ENCODE data around the gene HS6ST1. TPM values are rescaled to one million over a fixed set of nuclear protein-coding genes. Genes with fewer than 3 reads are reported as not detected.

Gene HS6ST1
- total RNA-seq, 2 experiments from 2014 or later: 16.1 to 17.4 TPM

GRCh38 chr2:128357506-128358370 lies 39.1 kb upstream of the HS6ST1 start:
- no peak overlapping the region for H3K27ac Mint-ChIP-seq
- no peaks in the 10 kb centered on the region for H3K4me1 Mint-ChIP-seq
- H3K4me3 Mint-ChIP-seq: no peak overlapping the region
- H3K27me3 Mint-ChIP-seq: no peaks in the 10 kb centered on the region
- no peak for DNase-seq
- H3K36me3 Mint-ChIP-seq: no peaks in the 10 kb centered on the region
- no peaks in the 10 kb centered on the region for H3K9me3 Mint-ChIP-seq

- Mint-ChIP-seq H3K27me3 (no peaks in the 10 kb centered on the region), H3K9me3 (peaks cover 5% of the 10 kb centered on the region), H3K4me1 (no peaks in the 10 kb centered on the region), H3K27ac (no peak overlapping the region), H3K4me3 (no peak overlapping the region), H3K36me3 (no peaks in the 10 kb centered on the region)
- no peak for DNase-seq
Observed at GRCh38 chr2:128356127-128356526, 37.5 kb upstream of the HS6ST1 start.

- H3K4me3 Mint-ChIP-seq: no peak overlapping the region
- no peaks in the 10 kb centered on the region for H3K4me1 Mint-ChIP-seq
- H3K36me3 Mint-ChIP-seq: no peaks in the 10 kb centered on the region
- no peak overlapping the region for H3K27ac Mint-ChIP-seq
- DNase-seq: no peak
- no peaks in the 10 kb centered on the region for H3K27me3 Mint-ChIP-seq
- H3K9me3 Mint-ChIP-seq: peaks cover 6% of the 10 kb centered on the region
Observed at GRCh38 chr2:128354726-128355470, 36.2 kb upstream of the HS6ST1 start.

- H3K4me1 Mint-ChIP-seq: no peaks in the 10 kb centered on the region
- H3K9me3 Mint-ChIP-seq: peaks cover 6% of the 10 kb centered on the region
- DNase-seq: no peak
- no peak overlapping the region for H3K4me3 Mint-ChIP-seq
- no peaks in the 10 kb centered on the region for H3K36me3 Mint-ChIP-seq
- H3K27me3 Mint-ChIP-seq: no peaks in the 10 kb centered on the region
- no peak overlapping the region for H3K27ac Mint-ChIP-seq
Observed at GRCh38 chr2:128354161-128354560, 35.5 kb upstream of the HS6ST1 start.

GRCh38 chr2:128350736-128351135 lies 32.1 kb upstream of the HS6ST1 start:
- H3K4me1 Mint-ChIP-seq: no peaks in the 10 kb centered on the region
- DNase-seq: no peak
- H3K27ac Mint-ChIP-seq: no peak overlapping the region
- H3K36me3 Mint-ChIP-seq: no peaks in the 10 kb centered on the region
- no peaks in the 10 kb centered on the region for H3K27me3 Mint-ChIP-seq
- peaks cover 6% of the 10 kb centered on the region for H3K9me3 Mint-ChIP-seq
- no peak overlapping the region for H3K4me3 Mint-ChIP-seq

GRCh38 chr2:128348701-128349100 lies 30.0 kb upstream of the HS6ST1 start:
- DNase-seq: no peak
- Mint-ChIP-seq H3K9me3 (peaks cover 9% of the 10 kb centered on the region), H3K27me3 (no peaks in the 10 kb centered on the region), H3K27ac (no peak overlapping the region), H3K4me1 (no peaks in the 10 kb centered on the region), H3K36me3 (no peaks in the 10 kb centered on the region), H3K4me3 (no peak overlapping the region)

- no peaks in the 10 kb centered on the region for H3K27me3 Mint-ChIP-seq
- no peak for DNase-seq
- H3K9me3 Mint-ChIP-seq: peaks cover 12% of the 10 kb centered on the region
- no peak overlapping the region for H3K4me3 Mint-ChIP-seq
- H3K36me3 Mint-ChIP-seq: no peaks in the 10 kb centered on the region
- H3K4me1 Mint-ChIP-seq: no peaks in the 10 kb centered on the region
- no peak overlapping the region for H3K27ac Mint-ChIP-seq
Observed at GRCh38 chr2:128347701-128348539, 29.3 kb upstream of the HS6ST1 start.

- Mint-ChIP-seq H3K4me3 (no peak overlapping the region), H3K36me3 (no peaks in the 10 kb centered on the region), H3K27ac (no peak overlapping the region), H3K27me3 (no peaks in the 10 kb centered on the region), H3K4me1 (no peaks in the 10 kb centered on the region), H3K9me3 (peaks cover 12% of the 10 kb centered on the region)
- no peak for DNase-seq
Observed at GRCh38 chr2:128347171-128347558, 28.5 kb upstream of the HS6ST1 start.

GRCh38 chr2:128346291-128347170 lies 27.9 kb upstream of the HS6ST1 start:
- Mint-ChIP-seq H3K9me3 (peaks cover 14% of the 10 kb centered on the region), H3K36me3 (no peaks in the 10 kb centered on the region), H3K27me3 (no peaks in the 10 kb centered on the region), H3K4me3 (no peak overlapping the region), H3K4me1 (no peaks in the 10 kb centered on the region), H3K27ac (no peak overlapping the region)
- DNase-seq: no peak

GRCh38 chr2:128345436-128346165 lies 26.9 kb upstream of the HS6ST1 start:
- Mint-ChIP-seq H3K4me3 (no peak overlapping the region), H3K4me1 (no peaks in the 10 kb centered on the region), H3K27me3 (no peaks in the 10 kb centered on the region), H3K9me3 (peaks cover 12% of the 10 kb centered on the region), H3K36me3 (no peaks in the 10 kb centered on the region), H3K27ac (no peak overlapping the region)
- no peak for DNase-seq

GRCh38 chr2:128344101-128344500 lies 25.4 kb upstream of the HS6ST1 start:
- DNase-seq: no peak
- H3K4me1 Mint-ChIP-seq: peaks cover 2% of the 10 kb centered on the region
- H3K27ac Mint-ChIP-seq: no peak overlapping the region
- no peak overlapping the region for H3K4me3 Mint-ChIP-seq
- peaks cover 3% of the 10 kb centered on the region for H3K36me3 Mint-ChIP-seq
- peaks cover 16% of the 10 kb centered on the region for H3K9me3 Mint-ChIP-seq
- no peaks in the 10 kb centered on the region for H3K27me3 Mint-ChIP-seq

GRCh38 chr2:128343459-128343858 lies 24.8 kb upstream of the HS6ST1 start:
- DNase-seq: no peak
- H3K4me3 Mint-ChIP-seq: no peak overlapping the region
- H3K9me3 Mint-ChIP-seq: peaks cover 16% of the 10 kb centered on the region
- no peak overlapping the region for H3K27ac Mint-ChIP-seq
- no peaks in the 10 kb centered on the region for H3K27me3 Mint-ChIP-seq
- H3K36me3 Mint-ChIP-seq: peaks cover 3% of the 10 kb centered on the region
- peaks cover 2% of the 10 kb centered on the region for H3K4me1 Mint-ChIP-seq

- no peaks in the 10 kb centered on the region for H3K27me3 Mint-ChIP-seq
- H3K27ac Mint-ChIP-seq: no peak overlapping the region
- no peak overlapping the region for H3K4me3 Mint-ChIP-seq
- no peak for DNase-seq
- peaks cover 2% of the 10 kb centered on the region for H3K4me1 Mint-ChIP-seq
- peaks cover 3% of the 10 kb centered on the region for H3K36me3 Mint-ChIP-seq
- H3K9me3 Mint-ChIP-seq: peaks cover 16% of the 10 kb centered on the region
Observed at GRCh38 chr2:128342550-128342949, 23.9 kb upstream of the HS6ST1 start.

- peaks cover 2% of the 10 kb centered on the region for H3K4me1 Mint-ChIP-seq
- H3K9me3 Mint-ChIP-seq: peaks cover 16% of the 10 kb centered on the region
- no peak overlapping the region for H3K27ac Mint-ChIP-seq
- H3K36me3 Mint-ChIP-seq: peaks cover 3% of the 10 kb centered on the region
- no peak for DNase-seq
- H3K4me3 Mint-ChIP-seq: no peak overlapping the region
- no peaks in the 10 kb centered on the region for H3K27me3 Mint-ChIP-seq
Observed at GRCh38 chr2:128341621-128342020, 23.0 kb upstream of the HS6ST1 start.

All from activated naive CD8-positive, alpha-beta T cell treated with anti-CD3 and anti-CD28 coated beads for 36 hours (primary cell).